Loucy (cell line): Measurements from ENCODE around the gene MICAL3.

ENCODE experiments used
- EZH2phosphoT487 ChIP-seq: fragments of 200-600 bp; IDR thresholded peaks from 2 replicates; pipeline ENCODE4 v1.6.1; 2018; ENCODE audit warnings: antibody characterized with exemption, mild to moderate bottlenecking, moderate library complexity, borderline replicate concordance
- TF ChIP-seq, protein P1 (sequence below): fragments of 200-600 bp; sonication (generic); conservative IDR thresholded peaks from 2 replicates; pipeline ENCODE4 v1.5.1; 2014; ENCODE audit warnings: mild to moderate bottlenecking, antibody characterized with exemption, low read length

DNA sequence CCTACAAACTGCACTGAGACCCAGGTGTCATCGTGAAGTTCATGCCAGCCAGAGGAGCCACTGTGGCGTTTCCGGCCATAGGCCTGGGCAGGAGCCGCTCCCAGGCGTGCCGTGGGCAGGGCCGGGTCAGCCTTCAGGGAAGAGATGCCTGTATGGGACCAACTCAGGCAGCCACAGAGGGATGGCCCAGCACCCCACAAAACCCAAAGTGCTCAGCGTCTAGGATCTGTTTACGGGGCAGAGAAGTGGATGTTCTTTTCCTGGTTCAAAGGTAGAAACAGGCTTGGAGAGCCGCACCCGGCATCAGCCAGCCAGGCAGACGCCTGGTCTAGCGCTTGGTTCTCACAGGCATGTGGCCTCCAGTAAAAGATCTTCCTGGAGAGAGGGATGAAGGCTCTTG lies 241.7 kb downstream of the MICAL3 start:
- TF ChIP-seq, protein P1, sequence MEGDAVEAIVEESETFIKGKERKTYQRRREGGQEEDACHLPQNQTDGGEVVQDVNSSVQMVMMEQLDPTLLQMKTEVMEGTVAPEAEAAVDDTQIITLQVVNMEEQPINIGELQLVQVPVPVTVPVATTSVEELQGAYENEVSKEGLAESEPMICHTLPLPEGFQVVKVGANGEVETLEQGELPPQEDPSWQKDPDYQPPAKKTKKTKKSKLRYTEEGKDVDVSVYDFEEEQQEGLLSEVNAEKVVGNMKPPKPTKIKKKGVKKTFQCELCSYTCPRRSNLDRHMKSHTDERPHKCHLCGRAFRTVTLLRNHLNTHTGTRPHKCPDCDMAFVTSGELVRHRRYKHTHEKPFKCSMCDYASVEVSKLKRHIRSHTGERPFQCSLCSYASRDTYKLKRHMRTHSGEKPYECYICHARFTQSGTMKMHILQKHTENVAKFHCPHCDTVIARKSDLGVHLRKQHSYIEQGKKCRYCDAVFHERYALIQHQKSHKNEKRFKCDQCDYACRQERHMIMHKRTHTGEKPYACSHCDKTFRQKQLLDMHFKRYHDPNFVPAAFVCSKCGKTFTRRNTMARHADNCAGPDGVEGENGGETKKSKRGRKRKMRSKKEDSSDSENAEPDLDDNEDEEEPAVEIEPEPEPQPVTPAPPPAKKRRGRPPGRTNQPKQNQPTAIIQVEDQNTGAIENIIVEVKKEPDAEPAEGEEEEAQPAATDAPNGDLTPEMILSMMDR, result no peak
- TF ChIP-seq EZH2phosphoT487, result no peak
